Adrenal gland (tissue), 5 donors: ENCODE data around the gene OR5H15.

ENCODE experiments used
- CTCF ChIP-seq, 6 experiments: fragments of 450-650 bp in 4 of 6; fragments of 200-600 bp in 2 of 6; sonication (generic) in 1 of 6; IDR thresholded peaks; 1 replicate in 5 of 6; 2 replicates in 1 of 6; pipeline versions ENCODE4 v1.5.1 to v1.8.0; 2016 to 2021; ENCODE audit warnings: antibody characterized with exemption in 6 of 6, mild to moderate bottlenecking in 2 of 6, moderate library complexity in 1 of 6
- POLR2A ChIP-seq, 2 donors: fragments of 450-650 bp; IDR thresholded peaks; one replicate each; pipeline ENCODE4 v1.6.1; 2017; ENCODE audit warnings: antibody characterized with exemption in 2 of 2, mild to moderate bottlenecking in 2 of 2, moderate library complexity in 1 of 2
- donor health status: DM: no; HTN: no; CAD: no.

DNA sequence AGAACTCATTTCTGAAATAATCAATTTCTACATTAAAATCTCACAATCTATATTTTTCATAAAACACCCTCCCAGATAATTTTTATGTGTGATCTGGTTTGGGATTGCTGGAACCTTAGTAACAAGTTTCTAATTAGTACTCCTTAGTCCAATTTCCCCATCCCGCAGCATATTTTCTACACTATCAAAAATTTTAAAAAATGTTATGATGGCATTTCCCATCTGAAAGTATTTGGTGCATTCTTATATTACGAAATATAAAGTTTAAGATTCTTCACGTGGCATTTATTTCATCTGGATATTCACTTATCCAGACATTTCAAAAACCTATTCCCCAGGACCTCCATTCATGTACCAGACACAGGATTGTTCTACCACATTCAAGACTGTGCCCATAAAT is 17.7 kb upstream of the OR5H15 start:
- no peak for TF ChIP-seq CTCF (IDR thresholded peaks at IDR 0.05)
- TF ChIP-seq POLR2A (IDR thresholded peaks at IDR 0.05), result no peak
